Uterus (tissue), 4 donors: ENCODE measurements around the gene IFRD2. TPM values are rescaled to one million over a fixed set of nuclear protein-coding genes. Genes with fewer than 3 reads are reported as not detected.
A peak's percentile ranks its signal among the peaks of the same experiment; 100 is the strongest.

Experiments
- DNase-seq, 2 donors: peaks; one replicate each; pipeline ENCODE4 v3.0.0-alpha.2; 2019 to 2020
- H3K27ac ChIP-seq, 2 donors: fragments of 200-600 bp; sonication (generic); 1 replicate in 1 of 2; 2 replicates in 1 of 2; pipeline ENCODE4 v1.5.1; 2016 to 2018
- H3K27me3 ChIP-seq, 2 donors: fragments of 200-600 bp; sonication (generic); one replicate each; pipeline ENCODE4 v1.5.1; 2018 to 2019; ENCODE audit warnings: control low read depth in 1 of 2
- H3K36me3 ChIP-seq, 2 donors: fragments of 200-600 bp; sonication (generic); one replicate each; pipeline ENCODE4 v1.5.1; 2019; ENCODE audit warnings: control low read depth in 1 of 2
- H3K4me1 ChIP-seq, 2 donors: fragments of 200-600 bp; sonication (generic); one replicate each; pipeline ENCODE4 v1.5.1; 2018 to 2019; ENCODE audit warnings: control low read depth in 1 of 2
- H3K4me3 ChIP-seq, 2 donors: fragments of 200-600 bp; sonication (generic); 1 replicate in 1 of 2; 2 replicates in 1 of 2; pipeline ENCODE4 v1.5.1; 2018 to 2019; ENCODE audit warnings: mild to moderate bottlenecking in 1 of 2
- H3K9me3 ChIP-seq, 2 donors: fragments of 200-600 bp; sonication (generic); one replicate each; pipeline ENCODE4 v1.5.1; 2019; ENCODE audit warnings: control low read depth in 1 of 2
- CTCF ChIP-seq, 4 experiments: fragments of 200-600 bp in 2 of 4; fragments of 450-650 bp in 2 of 4; sonication (generic) in 2 of 4; IDR thresholded peaks; one replicate each; pipeline ENCODE4 v1.5.1; 2016 to 2019; ENCODE audit warnings: antibody characterized with exemption in 4 of 4, mild to moderate bottlenecking in 2 of 4, moderate library complexity in 1 of 4
- POLR2A ChIP-seq, 2 donors: fragments of 450-650 bp; IDR thresholded peaks; one replicate each; pipeline ENCODE4 v1.6.1; 2016; ENCODE audit warnings: antibody characterized with exemption in 2 of 2, mild to moderate bottlenecking in 1 of 2, moderate library complexity in 1 of 2
- intact Hi-C: fragments of 100-400 bp; cut with DNase I; formaldehyde crosslinking; loops from one replicate; pipeline ENCODE4 v1.15.1; 2023; ENCODE audit warnings: low total_unique reads
- total RNA-seq, 4 donors: library from RNA; depleted of rRNA in 3 of 4; stranded (reverse); fragments of >200 nt in 3 of 4; gene quantifications; one replicate each; pipeline versions ENCODE4 v1.1.0 to v1.2.4, GENCODE V29; 2014 to 2023
- donor health status: DM: yes; HTN: yes; CAD: no.

IFRD2 gene
- total RNA-seq, 4 donors from 2014 or later, result 14.1 to 81.5 (median 25.1) TPM

DNA sequence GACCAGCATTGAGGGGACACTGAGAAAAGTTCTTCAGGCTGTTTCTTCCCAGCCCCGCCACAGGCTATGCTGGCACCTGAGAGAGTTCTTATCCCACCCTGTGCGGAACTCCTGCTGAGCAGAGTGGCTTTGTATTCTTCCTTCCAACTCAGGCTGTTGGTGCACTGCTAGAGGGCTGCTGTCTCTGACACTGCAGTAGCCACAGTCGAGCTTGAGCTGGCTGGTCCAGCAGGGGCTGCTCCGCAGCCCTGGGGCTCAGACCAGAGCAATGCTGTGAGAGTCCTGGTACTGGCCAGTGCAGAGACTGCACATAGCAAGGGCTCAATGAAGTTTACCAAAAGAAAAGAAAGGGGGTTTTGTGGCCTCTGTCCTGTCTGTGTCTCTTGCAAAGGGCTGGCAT, 52.6 kb downstream of the IFRD2 start:
- no peak for DNase-seq
- TF ChIP-seq CTCF (IDR thresholded peaks at IDR 0.05), result no peak
- TF ChIP-seq POLR2A (IDR thresholded peaks at IDR 0.05), result no peak
- H3K9me3 ChIP-seq, result no peaks in the 10 kb centered on the region
- no peaks in the 10 kb centered on the region for H3K36me3 ChIP-seq
- peaks cover 6 to 42% of the 10 kb centered on the region in 2 donors for H3K4me1 ChIP-seq
- H3K27ac ChIP-seq, result peak overlapping the region; percentile 91 to 99
- intact Hi-C loops, result no loop called here
- H3K4me3 ChIP-seq, result no peak overlapping the region
- no peaks in the 10 kb centered on the region for H3K27me3 ChIP-seq

DNA sequence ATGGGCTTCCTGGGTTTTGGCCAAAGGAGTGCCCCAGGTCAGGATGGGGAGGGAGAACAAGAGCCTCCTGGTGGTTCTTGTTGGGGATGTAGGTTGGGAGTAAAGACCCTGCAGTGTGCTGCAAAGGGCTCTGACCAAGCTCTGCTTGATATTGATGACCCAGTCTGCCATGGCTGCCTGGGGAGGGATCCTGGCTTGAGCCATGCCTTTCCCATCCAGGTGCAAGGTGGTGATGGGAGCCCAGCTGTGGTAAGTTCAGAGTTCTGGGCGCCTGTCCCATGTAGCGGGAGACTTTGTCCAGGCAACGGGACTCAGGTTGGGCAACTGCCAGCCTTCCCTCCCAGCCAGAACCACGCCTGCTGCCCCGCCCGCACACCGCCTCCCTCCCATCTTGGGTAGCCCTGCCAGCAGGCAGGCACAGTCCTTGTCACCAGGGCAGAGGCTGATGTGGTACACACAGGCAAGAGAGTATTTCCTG, 53.6 kb downstream of the IFRD2 start:
- Histone ChIP-seq H3K36me3 (no peaks in the 10 kb centered on the region), H3K4me1 (peaks cover 6 to 34% of the 10 kb centered on the region in 2 donors), H3K27me3 (no peaks in the 10 kb centered on the region), H3K27ac (peak overlapping the region; percentile 91 to 99), H3K4me3 (peak overlapping the region; percentile 72 to 91), H3K9me3 (no peaks in the 10 kb centered on the region)
- DNase-seq, result peak; percentile 70 to 75
- TF ChIP-seq CTCF (IDR thresholded peaks at IDR 0.05), result no peak
- intact Hi-C loops, result no loop called here

- peak; percentile 78 to 79 for DNase-seq
- intact Hi-C loops, result no loop called here
- H3K27me3 ChIP-seq, result no peaks in the 10 kb centered on the region
- H3K4me1 ChIP-seq, result peaks cover 6 to 29% of the 10 kb centered on the region in 2 donors
- peak overlapping the region; percentile 91 to 99 for H3K27ac ChIP-seq
- H3K9me3 ChIP-seq, result no peaks in the 10 kb centered on the region
- no peaks in the 10 kb centered on the region for H3K36me3 ChIP-seq
- H3K4me3 ChIP-seq, result peak overlapping the region; percentile 72 to 91
- TF ChIP-seq POLR2A (IDR thresholded peaks at IDR 0.05) (peak; percentile 59 to 68), CTCF (IDR thresholded peaks at IDR 0.05) (no peak)
Observed at GRCh38 chr3:50237754-50238548, 54.3 kb downstream of the IFRD2 start.

Other genes starting within 250 kb of the IFRD2 start
- 100 to 1,000 TPM; 154 to 345 (median 197) TPM for gene RBM5, start 203.5 kb downstream of the IFRD2 start, total RNA-seq
- gene SEMA3F, start 137.1 kb downstream of the IFRD2 start, total RNA-seq, result 10 to 100 TPM; 10.5 to 33.1 (median 12.9) TPM
- gene GNAT1, start 100.8 kb downstream of the IFRD2 start, total RNA-seq, result not detected
- 1 to 10 TPM in 1 of 4 donors, under 1 TPM in 1, not detected in 2; 0.69 to 4.1 TPM for gene SLC38A3, start 87.2 kb downstream of the IFRD2 start, total RNA-seq
- 100 to 1,000 TPM; 123 to 325 (median 173) TPM for gene GNAI2, start 56.2 kb downstream of the IFRD2 start, total RNA-seq
- 100 to 1,000 TPM in 1 of 4 donors, 10 to 100 TPM in 3; 24.1 to 113 (median 77.2) TPM for gene SEMA3B, start 23.3 kb downstream of the IFRD2 start, total RNA-seq
- 1 to 10 TPM in 1 of 4 donors, under 1 TPM in 1, not detected in 2; 0.90 to 1.5 TPM for gene LSMEM2, start 13.3 kb downstream of the IFRD2 start, total RNA-seq
- gene HYAL3, start 7.0 kb upstream of the IFRD2 start, total RNA-seq, result 1 to 10 TPM in 3 of 4 donors, not detected in 1; 1.9 to 3.9 (median 3.3) TPM
- gene NAA80, start 7.0 kb upstream of the IFRD2 start, total RNA-seq, result 10 to 100 TPM in 3 of 4 donors, 1 to 10 TPM in 1; 4.7 to 33.5 (median 24.0) TPM
- gene HYAL1, start 11.1 kb upstream of the IFRD2 start, total RNA-seq, result 10 to 100 TPM in 3 of 4 donors, 1 to 10 TPM in 1; 2.1 to 30.5 (median 22.1) TPM
- 100 to 1,000 TPM; 112 to 289 (median 166) TPM for gene HYAL2, start 30.3 kb upstream of the IFRD2 start, total RNA-seq
- 10 to 100 TPM in 3 of 4 donors, 1 to 10 TPM in 1; 9.0 to 25.1 (median 21.3) TPM for gene TUSC2, start 35.8 kb upstream of the IFRD2 start, total RNA-seq
- gene RASSF1, start 48.4 kb upstream of the IFRD2 start, total RNA-seq, result 100 to 1,000 TPM in 1 of 4 donors, 10 to 100 TPM in 3; 42.1 to 114 (median 44.6) TPM
- 10 to 100 TPM in 1 of 4 donors, 1 to 10 TPM in 3; 1.5 to 11.4 (median 4.9) TPM for gene ZMYND10, start 53.3 kb upstream of the IFRD2 start, total RNA-seq
- 10 to 100 TPM; 11.8 to 26.2 (median 16.0) TPM for gene NPRL2, start 58.3 kb upstream of the IFRD2 start, total RNA-seq
- 10 to 100 TPM in 2 of 4 donors, 1 to 10 TPM in 2; 3.6 to 23.8 (median 11.3) TPM for gene CYB561D2, start 58.4 kb upstream of the IFRD2 start, total RNA-seq
- gene TMEM115, start 67.1 kb upstream of the IFRD2 start, total RNA-seq, result 10 to 100 TPM; 24.1 to 61.7 (median 37.0) TPM
- 1 to 10 TPM in 2 of 4 donors, under 1 TPM in 1, not detected in 1; under 0.01 to 6.1 (median 5.3) TPM for gene CACNA2D2, start 211.2 kb upstream of the IFRD2 start, total RNA-seq